ENCODE data around the gene CALCOCO2. TPM values are rescaled to one million over a fixed set of nuclear protein-coding genes. Genes with fewer than 3 reads are reported as not detected.

The CALCOCO2 gene
- total and polyA plus RNA-seq, 10 of the 15 experiments (the other 5 are each of a cell fraction or from before 2014, with no cell fraction given), result 20.2 to 138 (median 53.1) TPM

DNA sequence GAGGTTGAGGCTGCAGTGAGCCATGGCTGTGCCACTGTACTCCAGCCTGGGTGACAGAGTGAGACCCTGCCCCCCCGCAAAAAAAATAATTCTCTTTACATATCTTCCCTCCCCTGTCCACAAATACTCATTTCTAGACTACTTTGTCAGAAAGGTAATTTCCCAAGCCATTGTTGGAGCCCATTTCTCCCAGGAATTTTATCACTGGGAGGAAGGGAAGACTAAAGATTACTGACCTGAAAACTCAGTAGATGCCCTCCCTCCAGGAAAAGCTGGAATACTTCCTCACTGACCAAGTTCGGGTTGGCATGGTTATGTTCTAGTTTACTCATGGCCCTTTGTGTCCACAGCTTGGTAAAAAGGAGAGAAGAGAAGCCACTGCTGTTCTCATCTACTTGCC, 4.1 kb downstream of the CALCOCO2 start:
- CTCF ChIA-PET, result interaction anchor here (1.2 to 15.9 kb wide), 7 partner anchors 22 to 384 kb away, joined by 3 to 132 read pairs (median 7); partner anchors contain the start of gene TTLL6
- POLR2A ChIA-PET, result interaction anchor here (1.1 to 1.7 kb wide), 4 partner anchors 12 to 74 kb away, joined by 3 to 6 read pairs (median 4); no protein-coding TSS in a partner anchor
- TF ChIP-seq, protein P1, sequence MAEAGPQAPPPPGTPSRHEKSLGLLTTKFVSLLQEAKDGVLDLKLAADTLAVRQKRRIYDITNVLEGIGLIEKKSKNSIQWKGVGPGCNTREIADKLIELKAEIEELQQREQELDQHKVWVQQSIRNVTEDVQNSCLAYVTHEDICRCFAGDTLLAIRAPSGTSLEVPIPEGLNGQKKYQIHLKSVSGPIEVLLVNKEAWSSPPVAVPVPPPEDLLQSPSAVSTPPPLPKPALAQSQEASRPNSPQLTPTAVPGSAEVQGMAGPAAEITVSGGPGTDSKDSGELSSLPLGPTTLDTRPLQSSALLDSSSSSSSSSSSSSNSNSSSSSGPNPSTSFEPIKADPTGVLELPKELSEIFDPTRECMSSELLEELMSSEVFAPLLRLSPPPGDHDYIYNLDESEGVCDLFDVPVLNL (IDR thresholded peaks at IDR 0.05; ENCODE audit: low read depth, low read length), result no peak
- TF ChIP-seq FOXM1 (IDR thresholded peaks at IDR 0.05; ENCODE audit: low read depth, low read length), result no peak
- no peak for TF ChIP-seq ZNF207 (IDR thresholded peaks at IDR 0.05; ENCODE audit: borderline replicate concordance)
- TF ChIP-seq GATAD2B (conservative IDR thresholded peaks at IDR 0.05; ENCODE audit: low read depth), result peak; percentile 53; the same call in 1 of the 2 replicates
- TF ChIP-seq, protein P2, sequence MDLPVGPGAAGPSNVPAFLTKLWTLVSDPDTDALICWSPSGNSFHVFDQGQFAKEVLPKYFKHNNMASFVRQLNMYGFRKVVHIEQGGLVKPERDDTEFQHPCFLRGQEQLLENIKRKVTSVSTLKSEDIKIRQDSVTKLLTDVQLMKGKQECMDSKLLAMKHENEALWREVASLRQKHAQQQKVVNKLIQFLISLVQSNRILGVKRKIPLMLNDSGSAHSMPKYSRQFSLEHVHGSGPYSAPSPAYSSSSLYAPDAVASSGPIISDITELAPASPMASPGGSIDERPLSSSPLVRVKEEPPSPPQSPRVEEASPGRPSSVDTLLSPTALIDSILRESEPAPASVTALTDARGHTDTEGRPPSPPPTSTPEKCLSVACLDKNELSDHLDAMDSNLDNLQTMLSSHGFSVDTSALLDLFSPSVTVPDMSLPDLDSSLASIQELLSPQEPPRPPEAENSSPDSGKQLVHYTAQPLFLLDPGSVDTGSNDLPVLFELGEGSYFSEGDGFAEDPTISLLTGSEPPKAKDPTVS (IDR thresholded peaks at IDR 0.05; ENCODE audit: low read depth, low read length), result no peak
- TF ChIP-seq, protein P3, sequence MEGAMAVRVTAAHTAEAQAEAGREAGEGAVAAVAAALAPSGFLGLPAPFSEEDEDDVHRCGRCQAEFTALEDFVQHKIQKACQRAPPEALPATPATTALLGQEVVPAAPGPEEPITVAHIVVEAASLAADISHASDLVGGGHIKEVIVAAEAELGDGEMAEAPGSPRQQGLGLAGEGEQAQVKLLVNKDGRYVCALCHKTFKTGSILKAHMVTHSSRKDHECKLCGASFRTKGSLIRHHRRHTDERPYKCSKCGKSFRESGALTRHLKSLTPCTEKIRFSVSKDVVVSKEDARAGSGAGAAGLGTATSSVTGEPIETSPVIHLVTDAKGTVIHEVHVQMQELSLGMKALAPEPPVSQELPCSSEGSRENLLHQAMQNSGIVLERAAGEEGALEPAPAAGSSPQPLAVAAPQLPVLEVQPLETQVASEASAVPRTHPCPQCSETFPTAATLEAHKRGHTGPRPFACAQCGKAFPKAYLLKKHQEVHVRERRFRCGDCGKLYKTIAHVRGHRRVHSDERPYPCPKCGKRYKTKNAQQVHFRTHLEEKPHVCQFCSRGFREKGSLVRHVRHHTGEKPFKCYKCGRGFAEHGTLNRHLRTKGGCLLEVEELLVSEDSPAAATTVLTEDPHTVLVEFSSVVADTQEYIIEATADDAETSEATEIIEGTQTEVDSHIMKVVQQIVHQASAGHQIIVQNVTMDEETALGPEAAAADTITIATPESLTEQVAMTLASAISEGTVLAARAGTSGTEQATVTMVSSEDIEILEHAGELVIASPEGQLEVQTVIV (IDR thresholded peaks at IDR 0.05; ENCODE audit: borderline replicate concordance, partially characterized antibody), result no peak
- TF ChIP-seq, protein P4, sequence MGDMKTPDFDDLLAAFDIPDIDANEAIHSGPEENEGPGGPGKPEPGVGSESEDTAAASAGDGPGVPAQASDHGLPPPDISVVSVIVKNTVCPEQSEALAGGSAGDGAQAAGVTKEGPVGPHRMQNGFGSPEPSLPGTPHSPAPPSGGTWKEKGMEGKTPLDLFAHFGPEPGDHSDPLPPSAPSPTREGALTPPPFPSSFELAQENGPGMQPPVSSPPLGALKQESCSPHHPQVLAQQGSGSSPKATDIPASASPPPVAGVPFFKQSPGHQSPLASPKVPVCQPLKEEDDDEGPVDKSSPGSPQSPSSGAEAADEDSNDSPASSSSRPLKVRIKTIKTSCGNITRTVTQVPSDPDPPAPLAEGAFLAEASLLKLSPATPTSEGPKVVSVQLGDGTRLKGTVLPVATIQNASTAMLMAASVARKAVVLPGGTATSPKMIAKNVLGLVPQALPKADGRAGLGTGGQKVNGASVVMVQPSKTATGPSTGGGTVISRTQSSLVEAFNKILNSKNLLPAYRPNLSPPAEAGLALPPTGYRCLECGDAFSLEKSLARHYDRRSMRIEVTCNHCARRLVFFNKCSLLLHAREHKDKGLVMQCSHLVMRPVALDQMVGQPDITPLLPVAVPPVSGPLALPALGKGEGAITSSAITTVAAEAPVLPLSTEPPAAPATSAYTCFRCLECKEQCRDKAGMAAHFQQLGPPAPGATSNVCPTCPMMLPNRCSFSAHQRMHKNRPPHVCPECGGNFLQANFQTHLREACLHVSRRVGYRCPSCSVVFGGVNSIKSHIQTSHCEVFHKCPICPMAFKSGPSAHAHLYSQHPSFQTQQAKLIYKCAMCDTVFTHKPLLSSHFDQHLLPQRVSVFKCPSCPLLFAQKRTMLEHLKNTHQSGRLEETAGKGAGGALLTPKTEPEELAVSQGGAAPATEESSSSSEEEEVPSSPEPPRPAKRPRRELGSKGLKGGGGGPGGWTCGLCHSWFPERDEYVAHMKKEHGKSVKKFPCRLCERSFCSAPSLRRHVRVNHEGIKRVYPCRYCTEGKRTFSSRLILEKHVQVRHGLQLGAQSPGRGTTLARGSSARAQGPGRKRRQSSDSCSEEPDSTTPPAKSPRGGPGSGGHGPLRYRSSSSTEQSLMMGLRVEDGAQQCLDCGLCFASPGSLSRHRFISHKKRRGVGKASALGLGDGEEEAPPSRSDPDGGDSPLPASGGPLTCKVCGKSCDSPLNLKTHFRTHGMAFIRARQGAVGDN (IDR thresholded peaks at IDR 0.05), result 0 out of 2 replicates have a peak, but pooled peaks have one; percentile 10
- TF ChIP-seq, protein P5, sequence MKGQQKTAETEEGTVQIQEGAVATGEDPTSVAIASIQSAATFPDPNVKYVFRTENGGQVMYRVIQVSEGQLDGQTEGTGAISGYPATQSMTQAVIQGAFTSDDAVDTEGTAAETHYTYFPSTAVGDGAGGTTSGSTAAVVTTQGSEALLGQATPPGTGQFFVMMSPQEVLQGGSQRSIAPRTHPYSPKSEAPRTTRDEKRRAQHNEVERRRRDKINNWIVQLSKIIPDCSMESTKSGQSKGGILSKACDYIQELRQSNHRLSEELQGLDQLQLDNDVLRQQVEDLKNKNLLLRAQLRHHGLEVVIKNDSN (IDR thresholded peaks at IDR 0.05; ENCODE audit: borderline replicate concordance, extremely low read length, insufficient read depth, low read depth, low read length), result no peak
- TF ChIP-seq BMI1 (IDR thresholded peaks at IDR 0.05; ENCODE audit: borderline replicate concordance), result no peak
- TF ChIP-seq, protein P6, sequence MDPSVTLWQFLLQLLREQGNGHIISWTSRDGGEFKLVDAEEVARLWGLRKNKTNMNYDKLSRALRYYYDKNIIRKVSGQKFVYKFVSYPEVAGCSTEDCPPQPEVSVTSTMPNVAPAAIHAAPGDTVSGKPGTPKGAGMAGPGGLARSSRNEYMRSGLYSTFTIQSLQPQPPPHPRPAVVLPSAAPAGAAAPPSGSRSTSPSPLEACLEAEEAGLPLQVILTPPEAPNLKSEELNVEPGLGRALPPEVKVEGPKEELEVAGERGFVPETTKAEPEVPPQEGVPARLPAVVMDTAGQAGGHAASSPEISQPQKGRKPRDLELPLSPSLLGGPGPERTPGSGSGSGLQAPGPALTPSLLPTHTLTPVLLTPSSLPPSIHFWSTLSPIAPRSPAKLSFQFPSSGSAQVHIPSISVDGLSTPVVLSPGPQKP (IDR thresholded peaks at IDR 0.05; ENCODE audit: low read depth, low read length), result no peak

More for the DNA sequence above, 4.1 kb downstream of the CALCOCO2 start:
- peak overlapping the region; percentile 46 for H3K4me3 ChIP-seq
- H2AFZ ChIP-seq (ENCODE audit: control insufficient read depth, low read depth, low read length), result no peak overlapping the region
- in situ Hi-C loops (cut with MboI), result no loop called here
- H3K4me1 ChIP-seq (ENCODE audit: control insufficient read depth, insufficient read depth, low read length), result peaks cover 43% of the 10 kb centered on the region
- 0% methylated on average over 2 of the region's 2 CpGs for WGBS (ENCODE audit: insufficient coverage, insufficient replicate concordance, low lambda C conversion rate, missing lambda C conversion rate)
- H3K9me3 ChIP-seq (replicated peaks; ENCODE audit: control insufficient read depth, insufficient read depth, low read length), result no peaks in the 10 kb centered on the region; the same call in 2 of the 3 replicates
- DNase-seq (ENCODE audit: low read depth, low spot score) (no peak), FAIRE-seq (no peak), ATAC-seq (peak; percentile 16)
- H3K27ac ChIP-seq (ENCODE audit: control insufficient read depth, insufficient read depth), result peak overlapping the region; percentile 72; the same call in 1 of the 2 replicates
- BruUV-seq (replicated peaks), result no TSS peak
- intact Hi-C loops (cut with micrococcal nuclease; ENCODE audit: unreplicated experiment), result no loop called here
- no peaks in the 10 kb centered on the region for H4K20me1 ChIP-seq (ENCODE audit: control insufficient read depth, insufficient read depth)
- ChIA-PET RAD21 (ENCODE audit: unreplicated experiment) (interaction anchor here (0.6 to 2.0 kb wide), 12 partner anchors 9 to 1154 kb away, joined by 3 to 13 read pairs (median 4); partner anchors contain the start of genes SNF8 and TTLL6), SMC1A (ENCODE audit: uncharacterized antibody, unreplicated experiment) (interaction anchor here (1.2 to 4.0 kb wide), 10 partner anchors 7 to 394 kb away, joined by 3 to 29 read pairs (median 6); no protein-coding TSS in a partner anchor)
- peaks cover 0 to 5% of the 10 kb centered on the region in 2 experiments; a peak in 2 of 4 replicates for H3K36me3 ChIP-seq (ENCODE audit: control insufficient read depth in 2 of 2, insufficient read depth in 2 of 2, low read length in 1 of 2)
- H3K79me2 ChIP-seq (ENCODE audit: control insufficient read depth, insufficient read depth, low read length), result peaks cover 57% of the 10 kb centered on the region
- no peaks in the 10 kb centered on the region for H3K27me3 ChIP-seq (replicated peaks in 1 of 2; ENCODE audit: control insufficient read depth in 2 of 2, insufficient read depth in 2 of 2, low read length in 1 of 2)
- H3K4me2 ChIP-seq (ENCODE audit: control insufficient read depth, insufficient read depth), result peak overlapping the region; percentile 84
- no peak overlapping the region; the same call in 1 of the 2 replicates for H3K9ac ChIP-seq (ENCODE audit: control insufficient read depth, insufficient read depth, low read length)
